GM18861 (cell line): ENCODE results near the gene ATG9A.
"Not testable (repeated sequence)": the region's sequence is repeated elsewhere in the genome, so short reads cannot be mapped to it uniquely, and the experiment has no call there.

Experiments used
- ATAC-seq: cut with Tn5 transposase; IDR thresholded peaks from one replicate; pipeline ENCODE4 v1.9.1; 2021; ENCODE audit not compliant: unreplicated experiment

Gene ATG9A, protein sequence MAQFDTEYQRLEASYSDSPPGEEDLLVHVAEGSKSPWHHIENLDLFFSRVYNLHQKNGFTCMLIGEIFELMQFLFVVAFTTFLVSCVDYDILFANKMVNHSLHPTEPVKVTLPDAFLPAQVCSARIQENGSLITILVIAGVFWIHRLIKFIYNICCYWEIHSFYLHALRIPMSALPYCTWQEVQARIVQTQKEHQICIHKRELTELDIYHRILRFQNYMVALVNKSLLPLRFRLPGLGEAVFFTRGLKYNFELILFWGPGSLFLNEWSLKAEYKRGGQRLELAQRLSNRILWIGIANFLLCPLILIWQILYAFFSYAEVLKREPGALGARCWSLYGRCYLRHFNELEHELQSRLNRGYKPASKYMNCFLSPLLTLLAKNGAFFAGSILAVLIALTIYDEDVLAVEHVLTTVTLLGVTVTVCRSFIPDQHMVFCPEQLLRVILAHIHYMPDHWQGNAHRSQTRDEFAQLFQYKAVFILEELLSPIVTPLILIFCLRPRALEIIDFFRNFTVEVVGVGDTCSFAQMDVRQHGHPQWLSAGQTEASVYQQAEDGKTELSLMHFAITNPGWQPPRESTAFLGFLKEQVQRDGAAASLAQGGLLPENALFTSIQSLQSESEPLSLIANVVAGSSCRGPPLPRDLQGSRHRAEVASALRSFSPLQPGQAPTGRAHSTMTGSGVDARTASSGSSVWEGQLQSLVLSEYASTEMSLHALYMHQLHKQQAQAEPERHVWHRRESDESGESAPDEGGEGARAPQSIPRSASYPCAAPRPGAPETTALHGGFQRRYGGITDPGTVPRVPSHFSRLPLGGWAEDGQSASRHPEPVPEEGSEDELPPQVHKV

DNA sequence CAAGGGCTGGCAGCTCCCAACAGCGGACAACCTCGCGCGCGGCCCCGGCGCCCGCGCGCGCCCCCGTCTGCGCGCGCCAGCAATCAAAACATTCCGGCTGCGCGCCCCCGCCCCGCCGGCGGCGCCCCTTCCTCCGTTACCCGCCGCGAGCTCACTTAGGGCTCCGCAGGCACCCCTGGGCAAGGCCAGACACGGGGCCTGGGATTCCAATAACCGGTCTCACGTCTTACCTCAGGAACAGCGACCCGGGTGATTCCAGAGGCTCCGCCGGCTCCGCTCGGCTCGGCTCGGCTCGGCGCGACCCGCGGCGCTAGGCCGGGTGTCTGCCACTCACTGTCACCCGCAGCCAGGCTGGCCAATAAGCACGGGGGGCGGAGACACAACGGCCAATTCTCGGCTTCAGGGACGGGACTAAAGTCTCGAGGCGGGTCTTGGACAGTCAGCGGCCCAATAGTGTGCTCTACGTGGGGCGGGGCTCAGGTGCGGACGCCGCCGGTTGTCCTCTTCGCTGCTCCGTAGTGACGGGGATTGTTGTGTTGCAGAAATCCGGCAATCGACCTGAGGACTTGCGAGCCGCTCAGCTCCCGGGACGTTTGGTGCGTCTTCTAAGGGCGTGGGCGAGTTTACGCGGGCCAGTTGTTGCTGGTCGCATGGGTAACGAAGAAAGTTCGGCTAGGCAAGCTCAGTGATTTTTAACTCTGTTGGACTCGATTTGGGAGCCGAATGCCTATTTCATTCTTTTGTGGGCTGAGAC is at the start of gene ATG9A, which contains the start of gene ANKZF1:
TSS of gene ATG9A (minus strand) at position 332 of the 754 bp plus-strand sequence. CDS start 1,612 bp downstream, outside the sequence.
TSS of gene ANKZF1 (plus strand) at position 502 of the 754 bp plus-strand sequence. CDS start 452 bp downstream, outside the sequence.
- peak; percentile 91 for ATAC-seq

DNA sequence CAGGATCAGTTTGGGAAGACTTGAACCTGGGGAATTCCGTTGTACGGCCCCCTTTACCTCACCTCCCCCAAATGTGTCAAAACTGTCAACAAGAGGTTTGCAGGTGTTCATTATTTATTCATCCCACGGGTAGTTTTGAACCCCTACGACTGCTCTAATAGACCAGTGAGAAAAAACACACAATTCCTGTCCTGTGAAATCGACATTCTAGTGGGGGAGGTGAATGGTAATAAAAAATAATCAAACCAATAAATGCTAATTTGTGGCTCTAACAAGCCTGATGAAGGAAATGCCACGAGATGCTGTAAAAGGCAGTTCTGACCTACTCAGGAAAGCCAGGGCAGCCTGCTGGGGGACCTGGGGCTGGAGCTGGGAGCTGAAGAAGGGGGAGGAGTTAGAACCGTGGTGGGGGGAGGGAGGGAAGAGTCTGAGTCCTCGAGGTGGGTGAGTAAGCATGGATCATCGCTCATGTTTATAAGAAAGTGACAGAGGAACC is 49.3 kb upstream of the ATG9A start:
- peak; percentile 1 for ATAC-seq

DNA sequence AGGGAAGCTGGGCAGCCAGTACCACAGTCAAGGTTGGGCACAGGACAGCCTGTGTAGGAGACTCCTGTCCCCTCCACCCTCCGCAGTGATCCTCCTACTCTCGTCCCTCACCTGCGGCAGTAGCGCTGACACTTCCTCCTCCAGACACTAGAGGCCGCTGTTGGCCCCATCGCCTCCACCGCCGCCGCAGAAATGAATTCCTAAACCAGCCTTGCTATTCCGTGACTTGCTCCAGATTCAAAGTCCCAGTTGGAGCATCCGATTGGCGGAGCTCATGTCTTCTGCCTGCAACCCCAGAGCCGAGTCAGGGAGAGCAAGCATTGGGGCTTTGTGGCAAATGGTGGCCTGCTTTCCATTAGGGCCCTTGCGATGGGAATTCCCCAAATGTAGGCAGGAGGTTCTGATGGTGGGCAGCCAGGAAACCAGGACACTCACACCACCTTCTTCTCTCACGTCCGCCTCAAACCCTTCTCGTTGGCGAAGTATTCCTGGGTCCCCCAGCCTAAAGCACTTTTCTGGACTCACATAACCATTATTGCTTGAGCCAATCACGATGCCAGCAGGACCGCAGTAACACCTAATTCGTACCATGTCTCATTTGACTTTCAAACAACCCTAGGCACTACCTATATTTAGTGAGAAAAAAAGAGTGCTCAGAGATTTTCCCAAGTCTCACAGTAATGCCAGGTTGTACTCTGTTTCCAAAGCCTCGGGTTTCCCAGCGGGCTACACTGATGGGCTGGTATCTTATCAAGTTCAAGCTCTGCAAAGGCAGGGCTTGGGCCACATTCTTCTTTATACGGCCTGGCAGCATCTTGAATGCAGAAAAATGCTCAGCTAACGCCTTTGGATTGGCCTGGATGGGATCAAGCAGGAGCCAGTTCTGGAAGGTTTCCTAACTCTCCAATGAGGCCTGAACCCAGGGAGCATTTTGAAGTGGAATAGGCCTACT is 48.5 kb upstream of the ATG9A start:
- ATAC-seq = peak; percentile 23

DNA sequence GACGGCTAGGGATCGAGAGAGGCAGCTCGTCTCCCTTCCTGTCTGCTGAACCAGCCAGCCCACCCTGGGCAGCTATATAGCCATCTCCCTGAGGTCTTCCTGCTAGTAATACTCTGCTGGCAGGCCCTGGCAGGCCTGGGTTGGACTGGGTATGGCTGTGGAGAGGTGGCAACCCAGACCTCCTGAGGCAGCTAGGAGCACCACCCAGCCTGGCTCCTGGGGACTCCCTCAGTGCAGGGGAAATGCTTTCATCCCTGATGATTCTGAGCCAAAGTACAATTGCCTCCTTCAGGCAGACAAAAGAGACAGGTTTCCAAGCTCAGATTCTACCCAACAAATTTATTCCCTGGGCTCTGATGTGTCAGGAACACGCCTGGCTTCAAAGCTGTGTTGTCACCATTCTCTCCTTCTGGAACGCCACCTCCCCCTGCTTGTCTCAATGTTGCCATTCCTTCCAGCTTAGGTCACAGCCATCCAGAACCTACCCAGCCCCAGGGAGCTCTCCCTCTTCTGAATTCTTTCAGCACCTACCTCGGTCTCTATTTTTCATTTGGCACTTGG is 45.0 kb upstream of the ATG9A start:
- no peak for ATAC-seq

DNA sequence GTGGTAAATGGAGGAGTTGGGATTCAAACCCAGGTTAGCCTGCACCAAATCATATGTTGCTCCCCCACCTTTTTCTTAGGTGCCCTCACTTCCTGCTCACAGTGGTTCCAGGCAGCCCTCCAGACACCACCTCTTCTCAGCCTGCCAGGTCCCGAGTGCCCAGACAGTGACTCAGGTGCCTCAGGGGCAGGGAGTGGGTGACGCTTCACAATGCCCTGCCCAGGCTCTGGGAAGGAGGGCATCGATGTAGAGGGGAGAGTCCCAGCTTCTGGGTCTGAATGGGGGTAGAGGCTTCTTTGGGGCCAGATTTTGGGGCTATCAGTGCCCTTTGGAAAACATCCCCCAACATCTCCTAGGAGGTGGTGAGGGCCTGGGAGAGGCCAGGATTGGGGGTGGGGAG is 44.5 kb upstream of the ATG9A start:
- ATAC-seq = no peak

DNA sequence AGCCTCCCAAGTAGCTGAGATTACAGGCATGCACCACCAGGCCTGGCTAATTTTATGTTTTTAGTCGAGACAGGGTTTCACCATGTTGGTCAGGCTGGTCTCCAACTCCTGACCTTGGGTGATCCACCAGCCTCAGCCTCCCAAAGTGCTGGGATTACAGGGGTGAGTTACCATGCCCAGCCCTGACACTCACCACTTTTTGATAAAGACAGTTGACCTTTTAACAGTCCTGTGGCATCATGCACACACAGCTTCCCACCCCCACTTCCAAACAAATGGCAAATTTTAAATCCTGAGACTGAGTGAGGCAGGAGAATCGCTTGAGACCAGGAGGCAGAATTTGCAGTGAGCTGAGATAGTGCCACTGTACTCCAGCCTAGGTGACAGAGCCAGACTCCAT is 43.6 kb upstream of the ATG9A start:
- no peak for ATAC-seq

DNA sequence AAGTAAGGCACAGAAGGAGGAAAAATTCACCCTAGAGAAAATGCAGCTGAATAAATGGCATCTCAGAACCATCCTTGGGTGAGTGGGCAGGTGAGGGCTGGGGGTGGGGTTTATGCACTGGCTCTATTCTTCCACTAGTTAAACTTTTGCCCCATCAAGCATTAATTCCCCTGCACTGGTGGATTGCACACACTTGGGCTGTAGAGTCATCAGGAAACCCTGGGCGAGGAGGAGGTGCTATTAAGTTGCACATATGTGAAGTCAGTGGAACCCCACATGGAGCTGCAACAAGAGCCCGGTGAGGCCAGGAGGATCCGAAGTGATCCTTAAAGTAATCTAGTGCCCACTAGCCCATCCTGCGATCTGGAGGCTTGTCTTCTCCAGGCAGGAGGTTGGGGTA is 42.9 kb upstream of the ATG9A start:
- ATAC-seq = no peak

DNA sequence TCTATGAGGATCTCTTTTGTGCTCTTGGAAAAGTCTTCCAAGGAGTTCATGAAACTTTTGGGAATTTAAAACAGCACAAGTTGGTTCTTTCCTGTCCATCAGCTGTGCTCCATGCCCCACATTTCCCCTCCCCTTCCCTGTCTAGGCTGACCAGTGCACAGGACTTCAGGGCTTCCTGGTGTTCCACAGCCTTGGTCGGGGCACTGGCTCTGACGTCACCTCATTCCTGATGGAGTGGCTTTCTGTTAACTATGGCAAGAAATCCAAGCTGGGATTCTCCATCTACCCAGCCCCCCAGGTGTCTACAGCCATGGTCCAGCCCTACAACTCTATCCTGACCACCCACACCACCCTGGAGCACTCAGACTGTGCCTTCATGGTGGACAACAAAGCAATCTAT is 41.6 kb upstream of the ATG9A start:
- no peak for ATAC-seq

DNA sequence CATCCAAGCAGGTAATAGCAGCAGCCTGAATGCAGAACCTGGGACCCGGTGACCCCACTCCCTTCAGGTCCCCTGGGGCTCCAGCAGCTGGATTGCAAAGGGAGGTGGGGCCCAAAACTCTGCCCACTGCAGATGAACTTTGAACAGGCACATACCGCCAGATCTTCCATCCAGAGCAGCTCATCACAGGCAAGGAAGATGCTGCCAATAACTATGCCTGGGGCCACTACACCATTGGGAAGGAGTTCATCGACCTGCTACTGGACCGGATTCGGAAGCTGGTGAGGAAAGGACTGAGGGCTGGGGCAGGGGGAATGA is 40.6 kb upstream of the ATG9A start:
- no peak for ATAC-seq

DNA sequence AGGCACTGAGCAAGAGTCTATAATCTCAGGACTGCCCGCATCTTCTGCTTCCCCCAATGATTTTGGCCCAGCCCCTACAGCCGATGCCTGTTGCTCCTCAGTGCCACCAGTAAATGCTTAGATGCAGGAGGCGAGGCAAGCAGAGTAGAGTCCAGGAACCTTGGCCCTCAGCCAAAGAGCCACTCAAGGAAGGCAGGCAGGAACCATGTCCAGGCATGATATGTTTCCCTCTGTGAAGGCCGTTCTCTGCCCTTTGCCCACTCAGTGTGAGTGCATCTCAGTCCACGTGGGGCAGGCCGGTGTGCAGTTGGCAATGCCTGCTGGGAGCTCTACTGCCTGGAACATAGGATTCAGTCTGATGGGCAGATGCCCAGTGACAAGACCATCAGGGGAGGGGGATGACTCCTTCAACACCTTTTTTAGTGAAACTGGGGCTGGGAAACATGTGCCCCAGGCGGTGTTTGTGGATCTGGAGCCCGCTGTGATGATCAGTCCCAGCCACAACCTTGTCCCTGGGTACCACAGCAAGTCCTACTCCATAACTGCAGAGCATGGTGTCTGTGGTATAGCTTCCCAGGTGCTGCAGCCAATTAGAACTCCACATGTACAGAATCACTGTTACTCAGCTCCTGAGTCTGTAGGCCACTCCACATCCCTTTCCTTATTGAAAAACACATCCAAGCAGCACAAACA is 40.1 kb upstream of the ATG9A start:
- no peak for ATAC-seq

DNA sequence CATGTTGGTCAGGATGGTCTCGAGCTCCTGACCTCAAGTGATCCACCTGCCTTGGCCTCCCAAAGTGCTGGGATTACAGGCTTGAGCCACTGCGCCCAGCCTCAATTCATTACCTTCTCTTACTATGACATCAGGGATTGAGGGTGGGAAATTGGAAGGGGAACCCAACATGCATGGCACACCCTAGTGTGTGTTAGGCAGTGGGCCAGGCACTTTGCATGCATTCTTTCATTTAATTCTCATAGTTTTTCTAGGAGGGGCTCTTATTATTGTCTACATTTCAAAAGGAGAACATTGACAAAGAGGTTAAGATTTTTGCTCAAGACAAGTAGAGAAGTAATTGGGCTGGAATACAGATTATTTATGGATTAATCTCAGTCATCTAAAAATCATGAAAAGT is 38.9 kb upstream of the ATG9A start:
- ATAC-seq = no peak

DNA sequence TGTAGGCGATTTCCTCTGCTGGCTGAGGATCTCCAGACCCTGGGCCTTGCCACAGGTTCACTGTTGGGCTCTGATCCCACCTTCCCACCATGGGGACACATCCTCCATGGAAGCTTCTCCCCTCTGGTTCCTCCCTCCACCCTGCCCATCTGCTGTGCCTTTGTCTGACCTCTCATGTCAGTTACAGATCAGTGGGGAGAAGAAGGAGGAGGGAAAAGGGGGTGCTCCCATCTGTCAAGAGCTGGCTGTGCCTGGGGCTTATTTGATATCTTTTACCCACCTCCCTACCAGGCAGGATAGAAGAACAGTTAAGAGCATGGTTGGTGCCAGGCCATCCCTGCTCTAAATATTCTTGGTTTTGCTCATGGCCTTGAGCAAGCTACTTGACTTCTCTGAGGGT is 37.5 kb upstream of the ATG9A start:
- no peak for ATAC-seq

DNA sequence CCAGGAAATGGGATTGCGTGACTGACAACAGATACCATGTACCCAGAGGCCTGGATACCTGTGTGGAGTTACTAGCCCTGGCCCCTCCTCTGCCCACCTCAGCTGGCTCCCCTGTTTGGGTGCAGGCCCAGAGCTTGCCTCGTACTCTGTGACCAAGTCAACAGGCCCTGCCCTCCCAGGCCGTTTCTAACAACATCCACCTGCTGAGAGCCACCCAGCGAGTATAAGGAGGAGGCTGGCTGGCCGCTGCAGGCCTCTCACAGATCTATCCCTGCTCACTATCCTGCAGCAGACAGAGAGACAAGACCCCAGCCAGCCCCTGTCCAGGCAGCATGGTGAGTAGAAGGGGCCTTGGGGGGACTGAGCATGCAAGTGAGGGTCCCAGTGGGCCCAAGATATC is 36.8 kb upstream of the ATG9A start:
- ATAC-seq = no peak

DNA sequence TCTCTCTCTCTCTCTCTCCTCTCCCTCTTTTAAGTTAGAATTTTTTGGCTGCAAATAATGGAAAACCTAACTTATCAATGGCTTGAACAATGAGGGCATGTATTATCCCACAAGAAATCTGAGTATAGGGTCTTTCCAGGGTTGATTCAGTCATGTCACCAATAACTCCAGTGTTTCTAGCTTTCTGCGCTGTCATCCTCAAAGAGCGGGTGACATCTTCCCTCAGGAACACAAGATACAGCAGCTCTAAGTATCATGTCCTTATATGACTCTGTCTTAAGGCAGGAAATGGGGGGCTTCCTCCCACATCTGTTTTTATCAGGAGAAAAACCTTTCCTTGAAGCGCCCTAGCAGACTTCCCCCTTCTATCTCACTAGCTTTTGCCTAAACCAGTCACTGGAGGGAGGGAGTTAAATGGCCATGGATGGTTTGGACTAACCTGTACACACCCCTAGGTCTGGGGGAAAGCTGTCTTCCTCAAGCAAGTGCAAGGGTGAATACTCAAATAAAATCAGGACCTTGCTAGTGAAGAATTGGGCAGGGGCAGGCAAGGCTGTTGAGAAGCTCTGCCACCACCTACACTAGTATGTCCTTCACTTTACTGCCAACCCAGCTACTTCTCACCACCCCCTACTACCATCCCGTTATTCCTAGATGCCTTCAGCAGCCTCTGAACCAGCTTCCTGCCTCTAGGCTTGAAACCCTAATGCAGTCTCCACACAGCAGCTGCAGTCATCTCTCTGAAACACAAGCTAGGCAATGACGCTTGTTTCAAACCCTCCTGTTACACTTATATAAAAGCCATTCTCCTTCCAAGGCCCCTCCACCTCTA is 31.8 kb upstream of the ATG9A start:
- no peak for ATAC-seq

DNA sequence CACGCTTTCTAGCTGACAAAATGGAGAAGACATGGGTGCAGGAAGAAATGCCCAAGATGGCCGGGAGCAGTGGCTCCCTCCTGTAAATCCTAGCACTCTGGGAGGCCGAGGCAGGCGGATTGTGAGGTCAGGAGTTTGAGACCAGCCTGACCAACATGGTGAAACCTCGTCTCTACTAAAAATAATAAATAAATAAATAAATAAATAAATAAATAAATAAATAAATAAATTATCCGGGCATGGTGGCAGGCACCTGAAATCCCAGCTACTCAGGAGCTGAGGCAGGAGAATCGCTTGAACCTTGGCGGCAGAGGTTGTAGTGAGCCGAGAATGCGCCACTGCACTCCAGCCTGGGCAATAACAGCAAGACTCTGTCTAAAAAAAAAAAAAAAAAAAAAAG is 29.5 kb upstream of the ATG9A start:
- not testable (repeated sequence) for ATAC-seq

DNA sequence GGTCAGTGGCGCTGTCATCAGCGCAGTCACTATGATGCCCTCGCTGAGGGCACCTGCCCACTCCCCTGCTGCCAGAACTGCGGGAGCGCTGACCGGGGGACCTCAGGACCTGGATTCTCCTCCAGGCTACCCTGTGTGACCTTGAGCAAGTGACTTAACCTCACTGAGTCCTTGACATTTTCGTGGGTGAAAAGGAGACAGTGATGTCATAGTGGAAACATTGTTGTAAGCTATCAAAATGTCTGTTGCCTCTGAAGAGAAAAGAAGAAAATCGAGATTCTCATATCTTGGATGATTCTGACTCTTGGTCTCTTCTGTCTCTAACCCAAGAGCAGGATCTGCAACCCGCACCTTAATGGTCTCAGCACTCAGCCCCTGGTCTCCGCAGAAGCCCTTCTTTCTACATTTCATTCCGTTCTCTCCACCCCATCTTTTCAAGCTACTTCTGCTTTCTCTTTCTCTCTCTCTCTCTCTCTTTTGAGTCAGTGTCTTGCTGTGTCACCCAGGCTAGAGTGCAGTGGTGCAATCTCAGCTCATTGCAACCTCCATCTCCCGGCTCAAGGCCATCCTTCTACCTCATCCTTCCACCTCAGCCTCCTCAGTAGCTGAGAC is 25.3 kb upstream of the ATG9A start:
- peak; percentile 15 for ATAC-seq

DNA sequence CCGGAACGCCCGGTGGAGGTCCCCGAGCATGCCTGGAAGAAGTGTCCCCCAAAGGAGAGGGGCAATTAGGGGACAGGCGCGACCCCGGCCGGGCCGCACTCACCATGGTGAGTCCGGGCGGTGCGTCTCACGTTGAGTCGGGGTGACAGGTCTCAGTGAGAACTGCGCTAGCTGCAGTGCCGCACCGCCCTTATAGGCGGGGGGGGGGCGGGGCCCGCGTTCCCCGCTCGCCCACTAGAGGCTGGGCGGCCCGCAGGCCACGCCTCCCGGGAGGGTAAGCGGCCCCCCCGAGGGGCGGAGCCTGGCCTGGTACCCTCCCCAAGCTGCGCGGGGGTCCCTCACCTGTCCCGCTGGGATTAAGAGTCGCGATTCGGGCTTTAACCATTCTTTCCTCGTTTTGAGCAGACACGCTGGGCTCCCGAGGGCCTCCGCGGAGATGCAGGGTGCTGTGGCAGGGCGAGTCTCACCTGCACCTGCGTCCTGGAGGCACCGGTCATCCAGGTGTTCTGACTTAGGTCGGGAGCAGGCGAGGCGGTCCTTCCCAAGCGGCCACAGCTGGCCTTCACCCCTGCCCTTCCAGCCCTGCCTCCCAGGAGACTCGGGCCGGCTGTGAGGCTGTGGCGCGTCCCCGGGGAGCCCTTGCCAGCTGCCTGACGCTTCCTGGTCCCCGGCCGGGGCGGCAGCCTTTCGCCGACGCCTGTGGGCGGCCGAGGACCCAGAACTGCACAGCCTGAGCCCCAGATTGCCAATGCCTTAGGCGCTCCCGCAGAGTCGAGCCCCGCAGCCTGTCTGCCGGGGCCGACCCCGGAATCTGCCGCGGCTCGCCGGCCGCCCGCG is 24.5 kb upstream of the ATG9A start, which contains the start of gene TUBA4A:
TSS of gene TUBA4A (minus strand) at position 166 of the 837 bp plus-strand sequence. CDS start at position 106, 60 bp downstream.
- ATAC-seq = peak; percentile 30
